Activated CD4-positive, CD25-positive, alpha-beta regulatory T cell treated with anti-CD3 and anti-CD28 coated beads, Interleukin-2, amount 50 U/mL, for 72 hours (primary cell): ENCODE measurements around the gene MOB2.

Source experiments
- DNase-seq: peaks from one replicate; pipeline ENCODE4 v3.0.0; 2021

MOB2 gene

GRCh38 chr11:1455763-1456060, 30.9 kb downstream of the MOB2 start:
- DNase-seq, result no peak

GRCh38 chr11:1455032-1455762, 31.4 kb downstream of the MOB2 start:
- no peak for DNase-seq

GRCh38 chr11:1454576-1454975, 32.0 kb downstream of the MOB2 start:
- DNase-seq, result no peak

- DNase-seq, result peak; percentile 43
Measured at GRCh38 chr11:1453611-1454034, 33.0 kb downstream of the MOB2 start.

- DNase-seq, result no peak
Measured at GRCh38 chr11:1452744-1453143, 33.8 kb downstream of the MOB2 start.

GRCh38 chr11:1451781-1452470, 34.7 kb downstream of the MOB2 start:
- no peak for DNase-seq

GRCh38 chr11:1450949-1451710, 35.4 kb downstream of the MOB2 start:
- no peak for DNase-seq

GRCh38 chr11:1450344-1450875, 36.2 kb downstream of the MOB2 start:
- no peak for DNase-seq

GRCh38 chr11:1449490-1450243, 36.9 kb downstream of the MOB2 start:
- DNase-seq, result no peak

GRCh38 chr11:1448882-1449281, 37.7 kb downstream of the MOB2 start:
- DNase-seq, result no peak

GRCh38 chr11:1447845-1448825, 38.4 kb downstream of the MOB2 start:
- DNase-seq, result no peak

GRCh38 chr11:1446623-1447022, 40.0 kb downstream of the MOB2 start:
- DNase-seq, result no peak

GRCh38 chr11:1445741-1446445, 40.7 kb downstream of the MOB2 start:
- DNase-seq, result no peak

- no peak for DNase-seq
Measured at GRCh38 chr11:1444823-1445422, 41.7 kb downstream of the MOB2 start.

GRCh38 chr11:1444321-1444720, 42.3 kb downstream of the MOB2 start:
- DNase-seq, result no peak

- no peak for DNase-seq
Measured at GRCh38 chr11:1443737-1444136, 42.8 kb downstream of the MOB2 start.

GRCh38 chr11:1442807-1443366, 43.7 kb downstream of the MOB2 start:
- DNase-seq, result no peak

- DNase-seq, result no peak
Measured at GRCh38 chr11:1442163-1442562, 44.4 kb downstream of the MOB2 start.

- DNase-seq, result no peak
Measured at GRCh38 chr11:1440496-1440895, 46.1 kb downstream of the MOB2 start.

GRCh38 chr11:1440066-1440465, 46.5 kb downstream of the MOB2 start:
- DNase-seq, result no peak
